ENCODE data around the gene PRXL2A. TPM values are rescaled to one million over a fixed set of nuclear protein-coding genes. Genes with fewer than 3 reads are reported as not detected.
A peak's percentile ranks its signal among the peaks of the same experiment; 100 is the strongest.

Gene PRXL2A
- total and polyA plus RNA-seq, 10 of the 15 experiments (the other 5 are each of a cell fraction or from before 2014, with no cell fraction given): 2.8 to 15.6 (median 11.1) TPM

GRCh38 chr10:80382989-80383388 lies 25.4 kb upstream of the PRXL2A start:
- ChIA-PET RAD21 (ENCODE audit: unreplicated experiment) (interaction anchor here (0.6 to 2.7 kb wide), 6 partner anchors 60 to 280 kb away, joined by 3 to 18 read pairs (median 4); no protein-coding TSS in a partner anchor), SMC1A (ENCODE audit: uncharacterized antibody, unreplicated experiment) (interaction anchor here (0.6 to 2.2 kb wide), 7 partner anchors 12 to 122 kb away, joined by 3 to 17 read pairs (median 10); no protein-coding TSS in a partner anchor), CTCF (interaction anchor here (0.6 to 2.6 kb wide), 16 partner anchors 23 to 797 kb away, joined by 3 to 23 read pairs (median 4); partner anchors contain the start of gene PRXL2A), POLR2A (no interaction called here)
- H3K4me1 ChIP-seq (ENCODE audit: control insufficient read depth, insufficient read depth, low read length): no peaks in the 10 kb centered on the region
- H3K9ac ChIP-seq (ENCODE audit: control insufficient read depth, insufficient read depth, low read length): no peak overlapping the region
- no peak overlapping the region; the same call in 1 of the 2 replicates for H2AFZ ChIP-seq (ENCODE audit: control insufficient read depth, low read depth, low read length)
- peaks cover 0 to 3% of the 10 kb centered on the region in 2 experiments; a peak in 1 of 4 replicates for H3K27me3 ChIP-seq (replicated peaks in 1 of 2; ENCODE audit: control insufficient read depth in 2 of 2, insufficient read depth in 2 of 2, low read length in 1 of 2)
- TF ChIP-seq SMAD1 (IDR thresholded peaks at IDR 0.05; ENCODE audit: low read depth, partially characterized antibody) (no peak), SMC3 (IDR thresholded peaks at IDR 0.05; ENCODE audit: borderline replicate concordance, low read length) (peak; percentile 43; the same call in 1 of the 2 replicates), CBFB (IDR thresholded peaks at IDR 0.05; ENCODE audit: low read depth) (no peak), ZNF384 (IDR thresholded peaks at IDR 0.05; ENCODE audit: borderline replicate concordance, low read depth, low read length) (peak; percentile 88), CTCF (IDR thresholded peaks at IDR 0.05 in 2 of 3, conservative IDR thresholded peaks at IDR 0.05 in 1 of 3; ENCODE audit: control insufficient read depth in 2 of 3, extremely low read depth in 1 of 3, insufficient read depth in 1 of 3, low read depth in 3 of 3, low read length in 3 of 3) (peak; percentile 52 to 68 (median 66)), ZNF217 (IDR thresholded peaks at IDR 0.05) (no peak), RAD21 (IDR thresholded peaks at IDR 0.05; ENCODE audit: insufficient read depth, low read depth, low read length) (peak; percentile 72)
- intact Hi-C loops (cut with micrococcal nuclease; ENCODE audit: unreplicated experiment) (loop anchor here (1.0 to 10.0 kb wide), 4 partner anchors 61 to 539 kb away; no protein-coding TSS in a partner anchor), in situ Hi-C loops (cut with MboI) (loop anchor here (5.0 kb wide), 1 partner anchor 124 kb away; no protein-coding TSS in a partner anchor)
- no peak overlapping the region for H3K27ac ChIP-seq (ENCODE audit: control insufficient read depth, insufficient read depth)
- no peaks in the 10 kb centered on the region for H3K79me2 ChIP-seq (ENCODE audit: control insufficient read depth, insufficient read depth, low read length)
- H4K20me1 ChIP-seq (ENCODE audit: control insufficient read depth, insufficient read depth): no peaks in the 10 kb centered on the region
- ATAC-seq (peak; percentile 65), FAIRE-seq (peak; percentile 59), DNase-seq (ENCODE audit: low read depth, low spot score) (peak; percentile 19)
- no TSS peak for BruUV-seq (replicated peaks)
- no peak overlapping the region for H3K4me3 ChIP-seq
- no peaks in the 10 kb centered on the region for H3K36me3 ChIP-seq (ENCODE audit: control insufficient read depth in 2 of 2, insufficient read depth in 2 of 2, low read length in 1 of 2)
- 0% methylated on average over 4 of the region's 4 CpGs for WGBS (ENCODE audit: insufficient coverage, insufficient replicate concordance, low lambda C conversion rate, missing lambda C conversion rate)
- no peak overlapping the region for H3K4me2 ChIP-seq (ENCODE audit: control insufficient read depth, insufficient read depth)
- no peaks in the 10 kb centered on the region; the same call in 2 of the 3 replicates for H3K9me3 ChIP-seq (replicated peaks; ENCODE audit: control insufficient read depth, insufficient read depth, low read length)

All from GM12878 (cell line).